OCI-LY7 (cell line): Measurements from ENCODE around the gene USH2A. TPM values are rescaled to one million over a fixed set of nuclear protein-coding genes. Genes with fewer than 3 reads are reported as not detected.

Experiments
- BruUV-seq: library from RNA; stranded (reverse); fragments of 400-500 nt; replicated peaks from 2 replicates; lab custom pipeline; 2021; lab: Mats Ljungman, UMichigan
- CTCF ChIA-PET: fragments of 300-600 bp; sonication (Branson Sonifier 250); formaldehyde crosslinking; loops from one replicate; lab custom pipeline; 2022; ENCODE audit warnings: antibody characterized with exemption; ENCODE audit not compliant: unreplicated experiment; lab: Charles Lee
- POLR2A ChIA-PET: fragments of 300-600 bp; sonication (Branson Sonifier 250); formaldehyde crosslinking; loops from one replicate; lab custom pipeline; 2022; ENCODE audit warnings: antibody characterized with exemption; lab: Charles Lee
- DNase-seq: peaks from one replicate; pipeline ENCODE4 v3.0.0-alpha.2; 2015; ENCODE audit warnings: low spot score
- H2AFZ ChIP-seq: fragments of 200-600 bp; sonication (generic), shearing (Covaris generic); 2 replicates; pipeline ENCODE4 v1.6.1; 2014; ENCODE audit warnings: mild to moderate bottlenecking, antibody characterized with exemption, low read length, moderate library complexity
- H3K27ac ChIP-seq: fragments of 200-600 bp; sonication (generic); 2 replicates; pipeline ENCODE4 v1.5.1; 2014; ENCODE audit warnings: mixed run types, low read depth, mild to moderate bottlenecking, moderate library complexity, low read length, inconsistent platforms; ENCODE audit not compliant: poor library complexity, severe bottlenecking
- H3K36me3 ChIP-seq: fragments of 200-600 bp; sonication (generic); 2 replicates; pipeline ENCODE4 v1.6.1; 2014; ENCODE audit warnings: mild to moderate bottlenecking, antibody characterized with exemption, low read length, moderate library complexity, mixed read lengths; ENCODE audit not compliant: insufficient read depth
- H3K4me1 ChIP-seq: fragments of 200-600 bp; sonication (generic); 2 replicates; pipeline ENCODE4 v1.5.1; 2014; ENCODE audit warnings: mild to moderate bottlenecking, low read length; ENCODE audit not compliant: insufficient read depth, poor library complexity, severe bottlenecking
- H3K4me2 ChIP-seq: fragments of 200-600 bp; sonication (generic); 2 replicates; pipeline ENCODE4 v1.6.1; 2014; ENCODE audit warnings: mild to moderate bottlenecking, low read length
- H3K4me3 ChIP-seq: fragments of 200-600 bp; sonication (generic); 2 replicates; pipeline ENCODE4 v1.5.1; 2014; ENCODE audit warnings: mild to moderate bottlenecking, low read depth, low read length; ENCODE audit not compliant: poor library complexity, severe bottlenecking
- H3K79me2 ChIP-seq: fragments of 200-600 bp; sonication (generic); 2 replicates; pipeline ENCODE4 v1.6.1; 2016; ENCODE audit warnings: low read depth, mild to moderate bottlenecking, low read length, moderate library complexity, mixed read lengths; ENCODE audit not compliant: insufficient read depth
- H3K9me2 ChIP-seq: fragments of 200-600 bp; sonication (generic); 2 replicates; pipeline ENCODE4 v1.6.1; 2016; ENCODE audit warnings: mild to moderate bottlenecking, low read length, mixed read lengths; ENCODE audit not compliant: insufficient read depth
- H3K9me3 ChIP-seq: fragments of 200-600 bp; sonication (generic); 2 replicates; pipeline ENCODE4 v1.6.1; 2014; ENCODE audit warnings: mild to moderate bottlenecking, mixed run types, low read length, mixed read lengths
- H4K20me1 ChIP-seq: fragments of 200-600 bp; sonication (generic); 2 replicates; pipeline ENCODE4 v1.6.1; 2014; ENCODE audit warnings: mild to moderate bottlenecking, antibody characterized with exemption, low read length, moderate library complexity, mixed read lengths; ENCODE audit not compliant: insufficient read depth
- CTCF ChIP-seq: fragments of 200-600 bp; sonication (generic); conservative IDR thresholded peaks from 2 replicates; pipeline ENCODE4 v1.5.1; 2014; ENCODE audit warnings: mild to moderate bottlenecking, antibody characterized with exemption, low read length, moderate library complexity, mixed read lengths
- EZH2phosphoT487 ChIP-seq: fragments of 200-600 bp; sonication (generic); IDR thresholded peaks from 2 replicates; pipeline ENCODE4 v1.6.1; 2018; ENCODE audit warnings: low read depth, borderline replicate concordance, mild to moderate bottlenecking, mixed run types, antibody characterized with exemption, low read length, moderate library complexity, mixed read lengths
- intact Hi-C: fragments of 100-400 bp; cut with micrococcal nuclease; formaldehyde crosslinking; loops from one replicate; pipeline ENCODE4 v1.10.0; 2022; ENCODE audit not compliant: unreplicated experiment
- total RNA-seq, 2 experiments: library from RNA; depleted of rRNA in 1 of 2; stranded (reverse); fragments of >200 nt in 1 of 2; shearing (Covaris generic) in 1 of 2; gene quantifications; 2 replicates each; pipeline ENCODE4 v1.2.3, GENCODE V29; 2014 to 2022

Gene USH2A
- total RNA-seq, 2 experiments from 2014 or later: not detected

- no peak overlapping the region for H3K27ac ChIP-seq
- no peaks in the 10 kb centered on the region for H3K36me3 ChIP-seq
- ChIA-PET POLR2A (no interaction called here), CTCF (no interaction called here)
- H3K79me2 ChIP-seq: no peaks in the 10 kb centered on the region
- intact Hi-C loops: no loop called here
- no peaks in the 10 kb centered on the region for H3K9me2 ChIP-seq
- H3K4me2 ChIP-seq: no peak overlapping the region
- no peak overlapping the region for H2AFZ ChIP-seq
- H3K4me1 ChIP-seq: no peaks in the 10 kb centered on the region
- H3K9me3 ChIP-seq: no peaks in the 10 kb centered on the region
- TF ChIP-seq EZH2phosphoT487 (no peak), CTCF (no peak)
- H3K4me3 ChIP-seq: no peak overlapping the region
- no TSS peak for BruUV-seq
- no peaks in the 10 kb centered on the region for H4K20me1 ChIP-seq
- DNase-seq: no peak
These were observed 762.2 kb downstream of the USH2A start for GRCh38 chr1:215661033-215661432.

GRCh38 chr1:215660259-215660658, 763.0 kb downstream of the USH2A start:
- H3K4me3 ChIP-seq: no peak overlapping the region
- no peaks in the 10 kb centered on the region for H3K36me3 ChIP-seq
- no peak overlapping the region for H3K27ac ChIP-seq
- ChIA-PET CTCF (no interaction called here), POLR2A (no interaction called here)
- H3K4me2 ChIP-seq: no peak overlapping the region
- no peak for DNase-seq
- H2AFZ ChIP-seq: no peak overlapping the region
- TF ChIP-seq EZH2phosphoT487 (no peak), CTCF (no peak)
- no peaks in the 10 kb centered on the region for H3K9me3 ChIP-seq
- intact Hi-C loops: no loop called here
- no peaks in the 10 kb centered on the region for H4K20me1 ChIP-seq
- BruUV-seq: no TSS peak
- H3K9me2 ChIP-seq: no peaks in the 10 kb centered on the region
- no peaks in the 10 kb centered on the region for H3K4me1 ChIP-seq
- no peaks in the 10 kb centered on the region for H3K79me2 ChIP-seq

- DNase-seq: no peak
- H3K79me2 ChIP-seq: no peaks in the 10 kb centered on the region
- no peak overlapping the region for H3K27ac ChIP-seq
- H4K20me1 ChIP-seq: no peaks in the 10 kb centered on the region
- H3K9me3 ChIP-seq: no peaks in the 10 kb centered on the region
- no peaks in the 10 kb centered on the region for H3K9me2 ChIP-seq
- POLR2A ChIA-PET: interaction anchor here (0.5 kb wide), 1 partner anchor 50 kb away, joined by 3 read pairs; no protein-coding TSS in a partner anchor
- no peaks in the 10 kb centered on the region for H3K36me3 ChIP-seq
- CTCF ChIA-PET: no interaction called here
- TF ChIP-seq EZH2phosphoT487 (no peak), CTCF (no peak)
- BruUV-seq: no TSS peak
- intact Hi-C loops: no loop called here
- no peak overlapping the region for H3K4me2 ChIP-seq
- H3K4me1 ChIP-seq: no peaks in the 10 kb centered on the region
- H3K4me3 ChIP-seq: no peak overlapping the region
- H2AFZ ChIP-seq: no peak overlapping the region
These were observed 766.2 kb downstream of the USH2A start for GRCh38 chr1:215657047-215657446.
